Fibroblast of mammary gland (primary cell): ENCODE measurements around the gene NRCAM.

ENCODE experiments used
- DNase-seq: peaks from one replicate; pipeline ENCODE4 v3.0.0-alpha.2; 2010; ENCODE audit warnings: low read depth
- H3K4me3 ChIP-seq: 2 replicates; pipeline ENCODE4 v1.5.1; 2011; ENCODE audit warnings: low read depth, mild to moderate bottlenecking, low read length, moderate library complexity; ENCODE audit not compliant: control insufficient read depth
- CTCF ChIP-seq: conservative IDR thresholded peaks from 2 replicates; pipeline ENCODE4 v1.5.1; 2011; ENCODE audit warnings: low read depth, low read length, inconsistent platforms; ENCODE audit not compliant: control insufficient read depth, insufficient read depth

NRCAM gene

DNA sequence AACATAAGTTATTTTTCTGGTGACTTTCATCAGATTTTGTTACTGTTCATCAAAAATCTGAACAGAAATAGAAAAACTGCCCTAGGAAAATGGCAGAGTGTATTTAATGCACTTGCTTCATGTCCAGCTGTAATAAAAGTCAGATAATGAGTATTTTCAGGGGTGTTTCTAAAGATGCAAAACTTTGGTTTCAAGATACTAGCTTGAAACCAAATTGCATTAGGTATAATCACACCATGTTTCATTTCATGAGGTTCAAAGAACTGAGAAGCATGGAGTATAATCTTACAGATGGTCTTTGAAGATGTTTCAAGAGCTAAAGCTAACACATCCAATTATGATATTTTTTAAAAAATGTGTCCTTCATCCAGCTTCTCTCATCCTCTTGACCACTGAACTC is 128.9 kb downstream of the NRCAM start:
- no peak overlapping the region for H3K4me3 ChIP-seq
- DNase-seq, result no peak
- no peak for TF ChIP-seq CTCF

- H3K4me3 ChIP-seq, result no peak overlapping the region
- no peak for DNase-seq
- no peak for TF ChIP-seq CTCF
Measured at GRCh38 chr7:108326938-108327337, 129.3 kb downstream of the NRCAM start.

DNA sequence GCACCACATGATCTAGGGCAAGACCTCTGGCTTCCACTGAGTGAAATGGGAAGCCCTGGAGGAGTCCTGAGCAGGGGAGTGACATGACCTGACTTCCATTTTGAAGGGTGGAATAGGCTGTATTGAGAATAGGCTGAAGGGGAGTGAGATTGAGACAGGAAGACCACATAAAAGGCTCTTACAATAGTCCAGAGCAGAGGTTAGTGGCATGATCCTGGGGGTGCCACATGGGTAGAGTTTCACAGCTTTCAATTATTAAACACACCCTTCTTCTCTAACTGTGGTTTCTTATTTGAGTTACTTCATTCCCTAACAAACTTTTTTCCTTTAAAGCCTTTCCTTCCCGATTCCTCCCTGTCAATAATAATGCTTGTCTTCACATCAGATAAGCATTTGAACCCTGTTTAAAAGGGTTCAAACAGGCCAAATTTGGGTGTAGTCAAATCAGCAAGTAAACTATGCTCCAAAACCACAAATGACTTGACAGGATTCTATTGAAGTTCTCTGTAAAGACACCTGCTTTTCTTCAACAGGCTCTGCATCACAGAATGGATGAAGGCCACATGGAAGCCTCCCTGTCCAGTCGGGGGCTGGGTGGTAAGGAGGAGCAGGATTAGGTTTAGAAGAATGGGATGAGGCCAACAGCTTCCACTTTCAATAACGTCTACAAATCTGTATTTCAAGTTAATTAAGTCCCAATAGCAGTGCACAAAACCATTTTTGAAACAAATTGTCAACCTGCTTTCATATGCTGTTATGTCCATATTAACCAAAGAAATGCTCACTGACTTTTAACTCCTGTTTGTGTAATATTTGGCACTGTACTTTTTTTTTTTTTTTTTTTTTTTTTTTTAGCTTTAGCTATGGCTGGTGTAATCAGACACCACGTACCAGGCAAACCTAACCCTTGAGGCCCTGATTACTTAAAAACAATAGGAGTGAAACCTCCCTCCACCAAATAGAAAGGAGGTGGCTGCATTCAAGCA is 131.9 kb downstream of the NRCAM start:
- TF ChIP-seq CTCF, result no peak
- no peak for DNase-seq
- no peak overlapping the region for H3K4me3 ChIP-seq

- no peak for TF ChIP-seq CTCF
- no peak overlapping the region for H3K4me3 ChIP-seq
- DNase-seq, result no peak
Measured at GRCh38 chr7:108322925-108323832, 133.1 kb downstream of the NRCAM start.

- DNase-seq, result no peak
- TF ChIP-seq CTCF, result no peak
- H3K4me3 ChIP-seq, result no peak overlapping the region
Measured at GRCh38 chr7:108322046-108322445, 134.2 kb downstream of the NRCAM start.

DNA sequence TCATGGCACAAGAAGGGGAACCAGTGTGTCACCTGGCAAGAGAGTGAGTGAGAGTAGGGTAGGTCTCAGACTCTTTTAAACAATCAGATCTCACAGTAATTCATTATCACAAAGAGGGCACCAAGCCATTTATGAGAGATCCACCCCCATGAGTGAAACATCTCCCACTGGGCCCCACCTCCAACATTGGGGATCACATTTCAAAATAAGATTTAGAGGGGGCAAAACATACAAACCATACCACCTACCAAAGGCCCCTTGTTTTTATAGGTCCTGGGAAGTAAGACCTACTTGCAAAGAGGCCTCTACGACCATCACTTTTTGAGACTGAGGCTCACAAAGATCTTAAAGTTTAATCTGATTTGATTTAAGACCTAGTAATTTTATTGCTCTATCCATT is 134.9 kb downstream of the NRCAM start:
- no peak for TF ChIP-seq CTCF
- no peak for DNase-seq
- H3K4me3 ChIP-seq, result no peak overlapping the region
